Measurements from ENCODE around the gene EXOC3.

- TF ChIP-seq CTCF (IDR thresholded peaks at IDR 0.05) (no peak), POLR2A (IDR thresholded peaks at IDR 0.05) (no peak)
Measured at GRCh38 chr5:440401-441201, 2.4 kb upstream of the EXOC3 start.
